ENCODE results near the gene NFIA.
A peak's percentile ranks its signal among the peaks of the same experiment; 100 is the strongest.

The NFIA gene

DNA sequence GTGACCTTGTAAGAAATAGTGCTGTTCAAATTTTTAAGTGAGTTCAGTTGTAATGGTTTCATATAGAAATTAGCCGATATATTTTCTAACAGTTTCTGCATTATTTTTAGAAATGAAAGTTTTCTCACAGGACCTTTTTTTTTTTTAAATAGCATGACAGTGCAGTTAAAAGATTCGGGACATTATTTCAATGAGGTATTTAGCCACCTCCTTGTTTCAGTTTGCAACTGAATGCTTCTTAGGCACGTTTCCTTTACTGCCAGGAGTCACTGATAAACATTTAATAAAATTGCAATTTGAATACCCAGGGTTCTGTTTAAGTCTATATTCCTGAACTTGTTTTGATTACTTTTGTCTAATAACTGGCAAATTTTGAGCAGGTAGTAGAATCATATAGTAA, 337.9 kb downstream of the NFIA start:
- DNase-seq = no peak

DNA sequence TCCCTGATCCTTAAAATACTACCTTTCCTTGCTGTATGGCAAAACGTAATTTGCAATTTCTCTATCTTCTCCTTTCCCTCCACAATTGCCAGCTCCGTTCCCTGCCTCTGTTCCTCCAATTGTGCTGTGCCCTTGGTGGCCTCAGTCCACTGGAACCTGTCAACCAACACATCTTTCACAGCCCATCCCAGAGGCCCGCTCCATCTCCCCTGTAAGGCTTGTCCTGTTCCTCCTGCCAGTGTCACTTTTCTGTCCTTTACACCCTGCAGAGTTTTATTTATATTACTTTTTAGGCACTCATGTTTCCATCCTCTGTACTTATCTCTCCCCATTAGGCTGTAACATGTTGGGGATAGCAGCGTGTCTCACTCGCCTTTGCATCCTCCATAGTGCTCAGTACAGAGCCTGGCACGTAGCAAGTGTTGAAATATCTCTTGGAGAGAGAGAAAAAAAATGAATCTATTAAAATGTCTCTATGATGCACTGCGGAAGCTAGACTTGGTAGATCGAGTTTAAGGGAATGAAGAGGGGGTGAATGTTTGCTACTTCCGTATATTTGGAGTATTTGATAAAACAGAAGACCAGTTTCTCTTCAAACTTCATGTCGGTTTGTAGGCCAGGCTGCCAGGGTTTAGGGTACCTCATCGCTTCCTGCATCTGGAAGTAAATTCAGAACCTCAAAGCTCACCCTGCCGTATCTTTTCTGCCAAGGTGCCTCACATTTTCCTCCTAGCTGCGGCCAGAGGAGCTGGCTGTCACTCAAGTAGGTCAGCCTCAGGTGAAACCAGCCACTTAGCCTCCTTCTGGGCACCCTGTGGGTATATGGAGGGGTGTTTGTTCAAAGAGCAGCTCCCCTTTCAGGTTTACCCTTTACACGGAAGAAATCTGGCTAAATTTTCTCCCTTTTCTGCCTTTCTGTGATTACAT, 338.8 kb downstream of the NFIA start:
- no peak for DNase-seq

DNA sequence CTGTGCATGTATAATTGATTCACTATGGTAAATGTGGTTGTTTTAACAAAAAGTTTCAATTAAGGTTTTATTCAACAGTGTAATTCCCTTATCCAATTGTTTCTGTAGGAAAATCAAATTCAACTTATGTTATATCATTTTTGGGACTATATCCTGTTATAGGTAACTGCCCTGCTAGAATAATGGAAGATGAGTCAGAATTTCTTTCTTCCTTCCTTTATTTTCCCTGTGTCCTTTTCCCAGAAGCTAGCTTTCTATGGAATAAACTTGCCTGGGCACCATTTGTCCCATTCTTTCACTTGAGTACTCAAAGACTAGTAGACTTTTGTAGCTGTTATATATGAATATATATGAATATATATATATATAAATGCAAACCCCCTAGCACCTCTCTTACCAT, 341.3 kb downstream of the NFIA start:
- no peak for DNase-seq

DNA sequence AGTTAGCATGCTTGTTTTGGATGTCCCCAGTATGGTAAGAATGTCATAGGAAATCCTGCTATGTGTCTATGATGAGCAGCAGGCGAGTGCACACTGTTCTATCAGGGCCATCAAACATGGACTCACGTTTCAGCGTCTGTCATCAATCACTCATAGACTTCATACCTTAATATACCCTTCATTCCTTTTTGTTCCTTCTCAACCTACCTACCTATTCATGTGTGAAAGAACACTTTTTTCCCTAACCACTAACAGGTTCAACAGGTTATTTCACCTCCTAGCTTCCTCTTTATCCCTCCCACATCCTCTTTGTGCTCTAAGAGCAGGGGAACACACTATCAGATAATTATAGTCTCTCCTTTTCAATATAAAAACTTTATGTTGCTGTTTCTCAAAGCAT, 342.0 kb downstream of the NFIA start:
- peak; percentile 28 for DNase-seq

DNA sequence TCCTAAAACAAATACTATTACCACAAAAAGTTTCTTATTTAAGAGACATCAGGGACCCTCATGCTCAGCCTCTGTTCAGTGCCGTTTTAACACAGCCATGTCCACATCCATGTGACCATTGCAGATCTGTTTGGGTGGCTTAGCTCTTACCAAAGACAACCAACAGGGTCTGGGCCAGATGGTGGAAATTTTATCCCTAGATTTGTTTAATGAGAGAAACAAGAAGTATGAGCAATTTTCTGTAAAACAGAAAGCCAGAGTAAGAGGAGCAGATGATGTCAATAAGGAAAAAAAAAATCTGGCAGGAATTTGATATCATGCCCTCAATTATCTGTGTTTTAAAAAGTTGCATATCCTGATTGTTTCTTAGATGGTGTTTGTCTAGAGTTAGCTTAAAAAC, 342.7 kb downstream of the NFIA start:
- DNase-seq = no peak

DNA sequence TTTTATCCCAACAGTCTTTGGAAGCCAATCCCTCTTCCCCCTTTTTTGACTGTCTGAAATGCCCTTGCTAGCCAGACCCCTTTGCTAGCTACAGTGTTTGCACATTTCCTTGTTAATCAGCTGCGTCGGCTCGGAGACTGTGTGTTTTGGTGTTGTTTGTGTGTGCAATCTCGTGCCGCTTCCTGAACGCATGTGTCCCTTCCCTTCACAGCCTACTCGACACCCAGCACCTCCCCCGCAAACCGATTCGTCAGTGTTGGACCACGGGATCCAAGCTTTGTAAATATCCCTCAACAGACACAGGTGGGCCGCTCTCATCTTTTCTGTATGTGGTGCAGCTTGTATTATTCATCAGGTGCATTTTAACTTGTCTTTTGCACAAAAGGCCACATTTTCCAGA, 343.9 kb downstream of the NFIA start:
- no peak for DNase-seq

DNA sequence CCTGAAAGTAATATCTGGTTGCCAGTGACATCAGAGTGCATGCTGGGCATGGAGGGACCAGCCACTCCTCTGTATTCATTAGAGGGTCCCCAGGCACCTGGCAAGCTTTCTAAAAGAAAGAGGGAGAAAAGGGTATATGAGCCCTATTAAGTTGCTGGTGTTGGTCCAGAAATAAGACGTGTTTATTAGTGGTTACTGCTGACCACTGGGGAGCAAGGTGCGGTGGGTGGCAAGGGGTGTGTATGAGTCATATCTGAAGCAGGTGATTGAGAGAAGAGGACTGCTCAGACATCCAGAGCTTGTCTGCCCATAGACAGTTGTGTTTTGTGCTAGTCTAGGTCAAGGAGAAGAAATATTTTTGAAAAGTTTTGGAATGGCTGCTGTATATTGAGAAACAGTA, 344.5 kb downstream of the NFIA start:
- DNase-seq = no peak

DNA sequence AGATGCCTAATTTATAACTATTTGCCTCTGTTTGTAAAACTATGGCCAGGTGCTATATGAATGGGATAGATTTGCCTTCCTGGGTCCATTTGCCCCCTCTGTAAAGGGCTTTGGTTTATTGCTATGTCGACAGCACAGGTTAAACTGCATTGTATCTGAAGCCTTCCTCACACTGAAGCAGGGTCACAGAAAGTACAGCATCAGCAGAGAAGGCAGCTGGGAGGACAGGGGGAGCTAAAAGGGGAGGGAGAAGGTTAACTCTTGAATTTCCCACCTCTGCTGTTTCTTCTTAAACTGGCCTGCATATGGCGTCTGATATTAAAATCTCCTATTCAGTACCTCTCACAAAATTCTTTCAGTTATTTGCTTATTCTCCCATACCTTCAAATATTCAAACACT, 345.1 kb downstream of the NFIA start:
- no peak for DNase-seq

DNA sequence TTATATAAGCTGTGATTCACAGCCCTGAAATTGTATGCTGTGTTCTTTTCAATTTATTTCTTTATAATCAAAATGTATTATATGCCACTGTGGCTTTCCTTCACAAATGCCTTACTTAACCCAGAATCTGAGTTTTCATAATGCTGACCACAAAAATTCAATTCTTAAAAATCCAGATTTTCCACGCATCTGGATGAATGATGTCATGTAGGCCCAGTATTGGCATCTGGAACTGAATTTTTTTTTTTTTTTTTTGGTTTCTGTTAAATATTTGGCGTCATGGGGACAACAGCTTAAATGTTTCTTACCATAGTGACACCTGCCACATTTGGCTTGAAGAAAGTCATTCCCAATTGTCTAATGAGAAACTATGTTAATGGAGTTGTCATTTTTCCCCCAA, 345.8 kb downstream of the NFIA start:
- no peak for DNase-seq

DNA sequence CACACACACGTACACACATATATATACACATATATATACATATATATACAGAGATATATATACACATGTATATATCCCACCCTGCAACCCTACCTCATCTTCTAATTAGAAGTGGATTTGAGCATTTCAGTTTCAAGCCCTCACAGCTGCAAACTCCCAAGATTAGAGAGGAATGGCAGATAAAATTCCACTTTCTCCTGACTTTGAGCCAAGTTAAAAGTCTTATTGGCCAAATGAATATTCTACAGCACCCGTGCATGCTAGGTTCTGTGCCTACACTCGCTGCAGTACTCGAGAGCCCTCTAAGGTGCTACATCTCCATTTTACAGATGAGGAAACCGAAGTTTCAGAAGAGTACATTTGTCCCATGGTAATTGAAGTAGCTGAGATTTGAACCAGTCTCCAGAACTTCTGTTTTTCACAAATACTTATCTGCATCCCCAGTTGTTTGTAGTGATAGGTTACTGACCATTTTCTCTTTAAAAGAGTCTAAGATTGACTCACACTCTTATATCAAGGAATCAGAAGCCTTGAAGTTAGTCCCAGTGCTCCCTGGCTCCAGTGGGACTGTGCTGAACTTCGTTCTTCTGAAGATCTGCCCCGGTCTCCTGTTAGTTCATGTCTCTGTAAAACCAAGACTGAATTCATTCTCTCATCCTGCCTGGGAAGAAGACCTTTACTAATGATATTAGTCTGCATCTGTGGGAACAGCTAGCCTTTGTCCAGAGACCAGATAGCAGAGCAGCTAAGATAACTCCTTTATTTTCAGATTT, 350.4 kb downstream of the NFIA start:
- DNase-seq = no peak

DNA sequence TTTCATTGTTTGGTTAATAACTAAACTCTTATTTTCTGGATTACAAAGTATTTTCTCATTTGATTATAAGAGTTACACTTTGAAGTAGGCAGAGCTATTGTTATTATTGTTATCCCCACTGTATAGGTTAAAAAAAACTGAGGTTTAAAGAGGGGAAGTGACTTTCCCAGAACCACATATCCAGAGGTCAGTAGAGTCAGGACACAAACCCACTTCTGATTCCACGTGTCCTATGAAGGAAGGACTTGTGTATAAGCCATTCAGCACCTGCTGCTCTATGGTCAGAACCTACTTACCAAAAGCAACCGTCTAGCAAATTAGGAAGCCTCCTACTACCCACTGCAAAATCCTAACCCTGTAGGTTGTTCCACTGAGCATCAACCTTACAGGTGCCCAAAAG, 351.3 kb downstream of the NFIA start:
- DNase-seq = no peak

DNA sequence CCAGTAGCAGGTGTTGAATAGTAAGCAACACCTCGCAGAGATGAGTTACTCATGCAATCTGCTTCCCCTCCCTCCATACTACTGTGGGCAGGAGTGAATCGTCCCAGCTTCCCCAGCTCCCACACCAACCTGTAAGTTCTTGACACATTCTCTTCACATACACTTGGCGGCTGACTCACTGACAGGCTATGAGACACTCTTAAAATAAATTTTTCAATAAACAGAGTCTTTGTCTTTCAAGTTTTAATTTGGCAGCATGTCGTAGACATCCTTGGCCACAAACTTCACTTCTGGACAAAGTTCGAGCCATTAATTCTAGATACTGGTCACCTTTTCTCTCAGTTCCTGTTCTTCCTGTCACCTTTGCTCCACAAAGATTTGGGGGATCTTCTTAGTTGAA, 351.9 kb downstream of the NFIA start:
- DNase-seq = no peak

DNA sequence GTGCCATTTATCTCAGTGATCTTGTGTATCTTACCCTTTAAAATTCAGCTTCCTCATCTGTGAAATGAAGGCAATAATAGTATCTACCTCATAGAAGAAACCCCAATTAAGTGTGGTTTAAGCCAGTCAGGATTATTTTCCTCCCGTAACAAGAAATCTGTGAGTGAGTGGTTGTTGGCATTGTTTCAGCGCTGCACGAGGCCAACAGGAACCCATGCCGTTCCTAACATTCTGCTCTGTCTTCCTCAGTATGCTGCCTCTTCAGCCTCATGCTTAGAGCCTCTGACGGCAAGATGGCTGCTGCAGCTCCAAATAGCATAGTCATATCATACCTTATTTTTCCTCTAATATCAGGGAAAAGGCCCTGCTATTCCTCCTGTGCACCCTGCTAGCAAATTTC, 352.9 kb downstream of the NFIA start:
- DNase-seq = no peak

DNA sequence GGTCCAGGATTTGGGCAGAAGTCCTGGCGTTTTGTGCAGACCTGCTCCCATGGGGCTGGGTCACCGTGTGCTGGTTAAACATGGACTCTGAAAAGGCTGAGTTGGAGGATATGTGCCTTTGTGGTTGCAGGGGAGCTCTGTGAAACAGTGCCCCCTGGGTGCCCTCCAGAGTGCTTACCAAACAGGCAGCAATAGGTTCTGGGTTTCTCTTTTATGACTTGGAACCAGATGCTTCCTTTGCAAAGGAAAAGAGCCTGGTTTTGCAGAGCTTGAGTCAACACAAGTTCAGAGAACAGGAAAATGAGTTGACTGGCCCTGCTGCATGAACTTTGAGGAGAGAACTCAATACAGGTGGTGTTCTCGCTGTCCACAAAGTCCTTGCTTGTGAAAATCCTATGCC, 353.7 kb downstream of the NFIA start:
- DNase-seq = no peak

DNA sequence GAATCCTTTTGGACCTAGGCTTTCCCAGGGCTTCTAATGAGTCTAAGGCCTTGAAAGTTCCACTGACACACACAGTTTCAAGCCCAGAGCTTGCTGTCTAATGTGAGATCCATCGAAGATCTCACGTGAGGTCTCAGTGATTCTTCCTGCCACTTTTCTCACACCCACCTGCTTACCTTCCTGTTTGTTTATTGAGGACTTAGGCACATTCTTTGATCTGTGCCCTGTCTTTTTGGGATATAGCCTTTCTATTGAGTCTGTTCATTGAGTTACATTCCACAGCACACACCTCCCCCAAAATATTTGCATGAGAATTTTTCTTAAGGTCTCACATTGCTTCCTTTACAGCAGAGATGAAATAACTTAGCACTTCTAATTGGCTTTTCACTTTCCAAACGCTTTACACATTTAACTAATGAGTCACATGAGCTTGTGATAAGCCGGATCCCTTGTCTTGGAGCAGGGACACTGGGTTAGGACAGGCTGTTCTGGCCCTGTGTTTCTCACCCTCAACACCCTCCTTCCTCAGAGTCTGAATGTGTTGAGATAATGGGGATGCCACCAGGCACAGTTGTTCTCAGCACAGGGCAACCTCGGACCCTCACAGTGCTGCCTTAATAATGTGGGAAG, 354.2 kb downstream of the NFIA start:
- DNase-seq = no peak

DNA sequence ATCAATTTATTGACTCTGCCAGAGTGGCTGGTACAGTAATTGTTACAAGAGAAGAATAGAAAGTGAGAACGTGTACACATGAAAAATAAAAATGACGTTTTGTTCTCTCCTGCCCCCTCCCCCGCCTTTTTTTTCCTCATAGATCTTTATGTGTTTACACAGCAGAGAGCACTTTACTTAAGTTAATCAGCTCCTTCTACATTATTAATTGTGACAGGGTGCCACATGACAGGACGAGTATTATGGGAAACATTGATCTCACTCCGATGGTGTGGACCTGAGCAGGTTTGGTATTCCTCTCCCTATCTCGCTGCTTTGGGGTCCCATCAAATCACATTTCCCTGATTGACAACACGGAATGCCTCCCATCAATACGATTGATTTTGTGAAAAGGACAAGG, 356.9 kb downstream of the NFIA start:
- peak; percentile 13 for DNase-seq

DNA sequence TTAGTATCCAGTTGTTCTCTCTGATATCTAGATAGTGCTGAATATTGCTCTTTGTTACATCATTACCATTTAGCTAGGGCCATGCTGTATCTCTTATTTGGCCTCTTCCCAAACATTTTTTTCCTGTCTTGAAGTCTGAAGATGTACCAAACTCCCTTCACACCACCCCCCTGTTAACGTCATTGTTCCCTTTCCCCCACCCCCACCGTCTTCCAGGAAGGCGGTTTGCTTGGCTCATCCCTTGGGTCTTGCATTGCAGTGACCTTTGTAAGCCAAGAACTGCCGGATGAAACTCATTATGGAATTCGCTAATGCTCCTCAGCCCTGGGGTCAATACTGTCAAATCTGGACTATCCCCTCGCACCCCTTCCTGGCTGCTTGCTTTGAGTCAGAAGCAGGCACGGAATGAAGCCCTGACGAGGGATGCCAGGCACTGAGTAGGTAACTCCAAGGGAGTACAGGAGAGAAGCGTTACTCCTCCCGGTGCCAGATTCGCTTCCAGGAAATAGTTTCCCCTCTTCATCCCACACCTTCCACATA, 359.4 kb downstream of the NFIA start:
- DNase-seq = no peak

DNA sequence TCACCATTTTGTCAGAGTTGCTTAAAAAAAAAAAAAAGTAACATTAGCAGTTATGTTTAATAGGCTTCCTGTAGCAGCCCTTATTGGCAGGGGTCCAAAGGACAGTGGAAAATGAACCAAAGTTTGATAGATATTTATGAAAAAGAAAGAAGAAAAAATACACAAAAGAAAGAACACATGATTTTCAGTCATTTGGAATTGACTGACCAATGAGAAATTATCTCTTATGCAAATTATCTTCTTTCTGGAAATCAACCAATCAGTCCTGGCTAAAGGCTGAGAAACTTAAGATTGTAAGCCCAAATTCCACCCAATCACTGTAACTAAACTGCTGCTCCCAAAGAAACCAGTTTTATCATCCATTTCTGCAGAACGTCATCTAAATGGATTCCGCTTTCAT, 360.2 kb downstream of the NFIA start:
- DNase-seq = no peak

DNA sequence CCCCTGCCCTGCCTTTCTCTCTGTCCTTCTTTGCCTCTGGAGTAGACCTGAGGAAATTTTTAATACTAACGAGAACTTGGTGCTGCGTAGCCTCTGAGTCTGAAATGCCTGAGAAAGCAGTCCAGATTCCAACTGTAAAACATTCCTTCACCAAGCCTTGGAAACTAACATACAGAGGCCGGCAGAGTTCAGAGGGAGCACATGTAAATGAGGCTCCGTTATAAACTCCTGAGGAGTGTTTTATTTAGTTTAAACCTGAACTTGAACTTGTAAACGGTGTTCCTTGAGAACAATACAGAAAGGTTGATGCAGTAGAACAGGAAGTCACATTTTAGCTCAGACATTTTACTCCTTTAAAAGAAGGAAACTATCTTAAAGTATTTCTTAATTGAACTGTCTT, 361.9 kb downstream of the NFIA start:
- no peak for DNase-seq

DNA sequence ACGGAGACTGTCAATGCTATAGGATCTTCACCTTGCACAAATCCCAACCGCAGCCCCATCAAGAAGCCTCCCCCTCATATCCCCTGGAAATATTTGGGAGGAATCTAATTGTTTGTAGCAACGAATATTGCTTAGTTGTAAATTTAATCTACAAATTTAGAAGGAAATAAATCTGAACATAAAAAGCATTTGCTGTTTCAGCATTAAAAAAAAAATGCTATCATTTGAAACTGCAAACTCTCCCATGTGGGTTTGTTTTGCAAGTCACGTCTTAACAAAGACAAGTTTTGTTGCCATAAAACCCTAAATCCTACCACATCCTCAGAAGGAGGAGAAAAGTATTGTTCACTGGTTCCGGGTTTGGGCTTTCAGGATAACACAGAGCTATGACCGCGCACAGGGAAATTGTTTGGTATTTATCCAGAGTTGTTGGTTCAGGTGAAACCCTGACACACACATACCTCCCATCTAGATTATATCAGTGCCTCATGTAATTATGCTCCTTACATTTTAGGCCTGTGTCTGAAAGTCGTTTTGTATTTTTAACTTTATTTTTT, 363.0 kb downstream of the NFIA start:
- no peak for DNase-seq

DNA sequence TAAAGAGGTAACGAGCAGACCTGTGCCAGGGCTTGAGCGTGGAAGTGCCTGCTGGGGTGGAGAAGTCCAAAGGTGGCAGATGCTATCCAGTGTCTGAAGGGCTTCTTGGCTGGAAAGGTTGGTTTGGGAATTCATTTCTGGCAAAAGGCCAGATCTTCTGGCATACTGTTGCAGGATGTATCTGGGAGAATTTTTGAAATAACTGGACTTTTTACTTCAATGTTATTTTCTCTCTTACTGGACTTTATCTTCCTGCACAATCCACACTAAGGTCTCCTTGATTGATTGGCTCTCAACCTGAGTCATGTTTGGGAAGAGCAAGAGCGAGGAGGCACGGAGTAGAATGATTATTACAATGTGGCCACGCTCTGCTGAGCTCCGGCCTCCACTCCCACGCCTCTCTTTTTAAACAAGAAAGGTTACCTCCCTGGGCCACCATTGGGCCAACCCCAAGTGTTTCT, 364.2 kb downstream of the NFIA start:
- DNase-seq = no peak

DNA sequence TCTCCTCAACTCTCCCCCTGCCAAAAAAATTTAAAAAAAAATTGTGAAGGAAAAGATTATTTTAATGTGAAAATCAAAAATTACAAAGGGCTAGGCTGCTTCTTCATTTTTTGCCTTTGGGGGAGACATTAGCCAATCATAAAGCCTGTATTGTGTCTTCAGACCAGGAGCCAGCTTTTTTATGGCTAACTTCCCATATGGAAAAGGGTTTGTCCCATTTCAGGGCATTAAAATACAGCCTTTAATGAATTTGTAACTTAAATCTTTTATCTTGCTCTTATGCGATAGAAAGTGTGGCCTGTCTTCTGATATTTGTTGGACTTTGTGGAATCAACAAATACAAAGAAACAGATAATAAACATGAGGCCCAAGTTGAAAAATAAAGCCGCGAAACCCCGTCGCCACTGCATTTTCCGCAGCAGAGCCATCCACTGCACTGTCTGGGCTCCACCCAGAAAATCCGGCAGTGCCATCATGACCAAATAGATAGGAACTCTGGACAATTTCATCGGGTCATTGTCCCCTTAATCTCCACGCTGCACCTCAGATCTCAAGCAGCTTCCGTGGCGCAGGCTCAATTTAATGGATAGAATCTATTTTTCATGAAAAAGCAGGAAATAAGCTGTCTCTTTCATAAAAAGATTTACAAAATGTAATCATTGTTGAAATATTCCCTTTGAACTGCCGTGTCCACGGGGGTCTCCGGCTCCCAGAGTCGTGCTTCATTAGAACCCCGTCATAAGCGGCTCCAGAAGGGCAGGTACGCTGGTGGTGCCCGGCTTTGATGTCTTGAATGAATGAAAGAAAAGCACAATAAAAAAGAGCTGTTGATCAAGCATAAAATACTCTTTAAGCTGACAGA, 365.0 kb downstream of the NFIA start:
- no peak for DNase-seq

Measured in NCI-H1105 (cell line).